Type B pancreatic cell (in vitro differentiated cells): ENCODE data around the gene MGMT. TPM values are rescaled to one million over a fixed set of nuclear protein-coding genes. Genes with fewer than 3 reads are reported as not detected.

Source experiments
- DNase-seq: peaks from one replicate; pipeline ENCODE4 v3.0.0; 2021; ENCODE audit warnings: mixed read lengths; ENCODE audit not compliant: unreplicated experiment; ENCODE audit errors: extremely low spot score
- H3K27ac Mint-ChIP-seq: 2 replicates; pipeline ENCODE4 v1.8.0; 2021; ENCODE audit warnings: mild to moderate bottlenecking, mixed read lengths
- H3K27me3 Mint-ChIP-seq: 2 replicates; pipeline ENCODE4 v1.8.0; 2021; ENCODE audit warnings: mixed read lengths
- H3K36me3 Mint-ChIP-seq: 2 replicates; pipeline ENCODE4 v1.8.0; 2021; ENCODE audit warnings: mixed read lengths
- H3K4me1 Mint-ChIP-seq: one replicate; pipeline ENCODE4 v1.8.0; 2021; ENCODE audit warnings: mixed read lengths; ENCODE audit not compliant: unreplicated experiment
- H3K4me3 Mint-ChIP-seq: 2 replicates; pipeline ENCODE4 v1.8.0; 2021; ENCODE audit warnings: mild to moderate bottlenecking, mixed read lengths
- H3K9me3 Mint-ChIP-seq: 2 replicates; pipeline ENCODE4 v1.8.0; 2021; ENCODE audit warnings: mixed read lengths
- CTCF ChIP-seq: fragments of 200-600 bp; sonication (generic); conservative IDR thresholded peaks from 2 replicates; pipeline ENCODE4 v1.5.0; 2021; ENCODE audit warnings: antibody characterized with exemption, mild to moderate bottlenecking
- total RNA-seq: library from RNA; stranded (reverse); gene quantifications from 2 replicates; pipeline ENCODE4 v1.2.1, GENCODE V29; 2021; ENCODE audit warnings: low replicate concordance

Gene MGMT
- total RNA-seq, 1 donor from 2014 or later: 18.8 TPM

GRCh38 chr10:129693382-129693781 lies 226.3 kb downstream of the MGMT start:
- H3K4me3 Mint-ChIP-seq: no peak overlapping the region
- no peak overlapping the region for H3K27ac Mint-ChIP-seq
- no peak for TF ChIP-seq CTCF
- no peaks in the 10 kb centered on the region for H3K27me3 Mint-ChIP-seq
- H3K36me3 Mint-ChIP-seq: no peaks in the 10 kb centered on the region
- DNase-seq: no peak
- H3K9me3 Mint-ChIP-seq: no peaks in the 10 kb centered on the region
- peaks cover 18% of the 10 kb centered on the region for H3K4me1 Mint-ChIP-seq

- no peak for DNase-seq
- Mint-ChIP-seq H3K4me3 (no peak overlapping the region), H3K36me3 (no peaks in the 10 kb centered on the region), H3K27me3 (no peaks in the 10 kb centered on the region), H3K4me1 (peaks cover 18% of the 10 kb centered on the region), H3K27ac (no peak overlapping the region), H3K9me3 (no peaks in the 10 kb centered on the region)
- no peak for TF ChIP-seq CTCF
These were observed 227.1 kb downstream of the MGMT start for GRCh38 chr10:129694184-129694583.

- no peak for DNase-seq
- H3K36me3 Mint-ChIP-seq: no peaks in the 10 kb centered on the region
- H3K27ac Mint-ChIP-seq: no peak overlapping the region
- no peak overlapping the region for H3K4me3 Mint-ChIP-seq
- no peaks in the 10 kb centered on the region for H3K9me3 Mint-ChIP-seq
- TF ChIP-seq CTCF: no peak
- no peaks in the 10 kb centered on the region for H3K27me3 Mint-ChIP-seq
- H3K4me1 Mint-ChIP-seq: peaks cover 18% of the 10 kb centered on the region
These were observed 227.7 kb downstream of the MGMT start for GRCh38 chr10:129694691-129695243.

GRCh38 chr10:129695671-129696070 lies 228.6 kb downstream of the MGMT start:
- Mint-ChIP-seq H3K27me3 (no peaks in the 10 kb centered on the region), H3K4me1 (peaks cover 18% of the 10 kb centered on the region), H3K4me3 (no peak overlapping the region), H3K36me3 (no peaks in the 10 kb centered on the region), H3K27ac (no peak overlapping the region), H3K9me3 (no peaks in the 10 kb centered on the region)
- DNase-seq: no peak
- no peak for TF ChIP-seq CTCF

GRCh38 chr10:129696636-129697035 lies 229.6 kb downstream of the MGMT start:
- no peak for TF ChIP-seq CTCF
- no peak overlapping the region for H3K4me3 Mint-ChIP-seq
- no peak overlapping the region for H3K27ac Mint-ChIP-seq
- H3K9me3 Mint-ChIP-seq: no peaks in the 10 kb centered on the region
- peaks cover 18% of the 10 kb centered on the region for H3K4me1 Mint-ChIP-seq
- no peaks in the 10 kb centered on the region for H3K27me3 Mint-ChIP-seq
- H3K36me3 Mint-ChIP-seq: no peaks in the 10 kb centered on the region
- no peak for DNase-seq
